ACC112 (cell line): ENCODE results near the gene ANKRD65.
"Not testable (repeated sequence)": the region's sequence is repeated elsewhere in the genome, so short reads cannot be mapped to it uniquely, and the experiment has no call there.

Source experiments
- H2AFZ ChIP-seq: fragments of 200-600 bp; sonication (generic); one replicate; pipeline ENCODE4 v1.6.0; 2017; ENCODE audit warnings: antibody characterized with exemption, low read length; ENCODE audit not compliant: unreplicated experiment
- H3K27ac ChIP-seq: fragments of 200-600 bp; sonication (generic); 2 replicates; pipeline ENCODE4 v1.5.1; 2014; ENCODE audit warnings: low read depth, mild to moderate bottlenecking, antibody characterized with exemption, low read length, moderate library complexity
- H3K27me3 ChIP-seq: fragments of 200-600 bp; sonication (generic); 2 replicates; pipeline ENCODE4 v1.6.1; 2014; ENCODE audit warnings: mild to moderate bottlenecking, antibody characterized with exemption, low read length, moderate library complexity, mixed read lengths; ENCODE audit not compliant: insufficient read depth
- H3K36me3 ChIP-seq: fragments of 200-600 bp; sonication (generic); 2 replicates; pipeline ENCODE4 v1.6.1; 2016; ENCODE audit warnings: mild to moderate bottlenecking, antibody characterized with exemption, low read length, moderate library complexity, mixed read lengths; ENCODE audit not compliant: insufficient read depth
- H3K4me1 ChIP-seq: fragments of 200-600 bp; sonication (generic); one replicate; pipeline ENCODE4 v1.6.1; 2016; ENCODE audit warnings: low read length, mixed read lengths; ENCODE audit not compliant: insufficient read depth, unreplicated experiment, control insufficient read depth
- H3K4me3 ChIP-seq: fragments of 200-600 bp; sonication (generic); 2 replicates; pipeline ENCODE4 v1.5.1; 2014; ENCODE audit warnings: mild to moderate bottlenecking, low read depth, low read length
- H3K79me2 ChIP-seq: fragments of 200-600 bp; sonication (generic); one replicate; pipeline ENCODE4 v1.6.0; 2016; ENCODE audit warnings: low read length; ENCODE audit not compliant: control insufficient read depth, unreplicated experiment, insufficient read depth

ANKRD65 gene

GRCh38 chr1:1429671-1430073 is 8.6 kb upstream of the ANKRD65 start:
- peaks cover 19% of the 10 kb centered on the region for H3K4me1 ChIP-seq
- no peak overlapping the region for H3K4me3 ChIP-seq
- no peaks in the 10 kb centered on the region for H3K27me3 ChIP-seq
- no peaks in the 10 kb centered on the region for H3K36me3 ChIP-seq
- H3K79me2 ChIP-seq: no peaks in the 10 kb centered on the region
- H2AFZ ChIP-seq: no peak overlapping the region
- no peak overlapping the region for H3K27ac ChIP-seq

- peaks cover 19% of the 10 kb centered on the region for H3K4me1 ChIP-seq
- H3K27ac ChIP-seq, H3K79me2 ChIP-seq, H3K4me3 ChIP-seq, H3K36me3 ChIP-seq, H2AFZ ChIP-seq, H3K27me3 ChIP-seq: not testable (repeated sequence)
Measured at GRCh38 chr1:1428967-1429366, 7.9 kb upstream of the ANKRD65 start.

- Histone ChIP-seq H3K36me3 (no peaks in the 10 kb centered on the region), H3K27me3 (no peaks in the 10 kb centered on the region), H3K27ac (no peak overlapping the region), H2AFZ (no peak overlapping the region), H3K4me3 (no peak overlapping the region), H3K79me2 (no peaks in the 10 kb centered on the region), H3K4me1 (peaks cover 16% of the 10 kb centered on the region)
Measured at GRCh38 chr1:1428174-1428573, 7.1 kb upstream of the ANKRD65 start.

GRCh38 chr1:1427820-1428148 is 6.7 kb upstream of the ANKRD65 start:
- peak overlapping the region; percentile 66 for H3K4me3 ChIP-seq
- no peak overlapping the region for H2AFZ ChIP-seq
- no peaks in the 10 kb centered on the region for H3K79me2 ChIP-seq
- no peaks in the 10 kb centered on the region for H3K27me3 ChIP-seq
- H3K4me1 ChIP-seq: peaks cover 19% of the 10 kb centered on the region
- H3K36me3 ChIP-seq: no peaks in the 10 kb centered on the region
- no peak overlapping the region for H3K27ac ChIP-seq

- Histone ChIP-seq H3K4me1 (peaks cover 24% of the 10 kb centered on the region), H3K79me2 (no peaks in the 10 kb centered on the region), H3K4me3 (peak overlapping the region; percentile 66), H2AFZ (no peak overlapping the region), H3K27me3 (no peaks in the 10 kb centered on the region), H3K36me3 (no peaks in the 10 kb centered on the region), H3K27ac (no peak overlapping the region)
Measured at GRCh38 chr1:1427106-1427819, 6.2 kb upstream of the ANKRD65 start.

- Histone ChIP-seq H2AFZ (no peak overlapping the region), H3K27me3 (no peaks in the 10 kb centered on the region), H3K27ac (no peak overlapping the region), H3K79me2 (no peaks in the 10 kb centered on the region), H3K4me3 (no peak overlapping the region), H3K4me1 (peaks cover 22% of the 10 kb centered on the region), H3K36me3 (no peaks in the 10 kb centered on the region)
Measured at GRCh38 chr1:1426496-1427105, 5.5 kb upstream of the ANKRD65 start.

- Histone ChIP-seq H3K4me3 (no peak overlapping the region), H2AFZ (no peak overlapping the region), H3K79me2 (no peaks in the 10 kb centered on the region), H3K27ac (no peak overlapping the region), H3K36me3 (no peaks in the 10 kb centered on the region), H3K27me3 (peaks cover 3% of the 10 kb centered on the region; the same call in 1 of the 2 replicates), H3K4me1 (peaks cover 18% of the 10 kb centered on the region)
Measured at GRCh38 chr1:1425753-1426495, 4.8 kb upstream of the ANKRD65 start.

GRCh38 chr1:1425426-1425752 is 4.3 kb upstream of the ANKRD65 start:
- no peaks in the 10 kb centered on the region for H3K36me3 ChIP-seq
- peaks cover 15% of the 10 kb centered on the region for H3K4me1 ChIP-seq
- no peak overlapping the region for H2AFZ ChIP-seq
- no peak overlapping the region for H3K27ac ChIP-seq
- H3K4me3 ChIP-seq: no peak overlapping the region
- H3K79me2 ChIP-seq: no peaks in the 10 kb centered on the region
- H3K27me3 ChIP-seq: peaks cover 8% of the 10 kb centered on the region; the same call in 1 of the 2 replicates

- no peak overlapping the region for H2AFZ ChIP-seq
- H3K79me2 ChIP-seq: no peaks in the 10 kb centered on the region
- H3K4me1 ChIP-seq: peaks cover 9% of the 10 kb centered on the region
- H3K27me3 ChIP-seq: peaks cover 8% of the 10 kb centered on the region; the same call in 1 of the 2 replicates
- H3K4me3 ChIP-seq: no peak overlapping the region
- H3K36me3 ChIP-seq: no peaks in the 10 kb centered on the region
- H3K27ac ChIP-seq: no peak overlapping the region
Measured at GRCh38 chr1:1424707-1425106, 3.6 kb upstream of the ANKRD65 start.

- Histone ChIP-seq H2AFZ (no peak overlapping the region), H3K36me3 (no peaks in the 10 kb centered on the region), H3K27me3 (peaks cover 8% of the 10 kb centered on the region; the same call in 1 of the 2 replicates), H3K4me3 (no peak overlapping the region), H3K79me2 (no peaks in the 10 kb centered on the region), H3K4me1 (peaks cover 9% of the 10 kb centered on the region), H3K27ac (no peak overlapping the region)
Measured at GRCh38 chr1:1423245-1423597, 2.1 kb upstream of the ANKRD65 start.
